Smooth muscle cell (in vitro differentiated cells): ENCODE data around the gene MYH9. TPM values are rescaled to one million over a fixed set of nuclear protein-coding genes. Genes with fewer than 3 reads are reported as not detected.
"Not testable (repeated sequence)": the region's sequence is repeated elsewhere in the genome, so short reads cannot be mapped to it uniquely, and the experiment has no call there.

Source experiments
- DNase-seq: peaks from one replicate; lab custom pipeline; 2025; ENCODE audit not compliant: unreplicated experiment; lab: John Stamatoyannopoulos, UW
- H2AFZ ChIP-seq: fragments of 200-600 bp; sonication (generic); 2 replicates; pipeline ENCODE4 v1.6.0; 2016; ENCODE audit warnings: antibody characterized with exemption, low read depth, mild to moderate bottlenecking
- H3F3A ChIP-seq: fragments of 200-600 bp; sonication (generic); 2 replicates; pipeline ENCODE4 v1.6.0; 2017; ENCODE audit warnings: antibody characterized with exemption, low read depth
- H3K27ac ChIP-seq: fragments of 200-600 bp; sonication (generic); 2 replicates; pipeline ENCODE4 v1.5.1; 2016; ENCODE audit warnings: low read depth, mild to moderate bottlenecking
- H3K27me3 ChIP-seq: fragments of 200-600 bp; sonication (generic); 2 replicates; pipeline ENCODE4 v1.6.1; 2016; ENCODE audit warnings: low read depth, mild to moderate bottlenecking
- H3K36me3 ChIP-seq: fragments of 200-600 bp; sonication (generic); 2 replicates; pipeline ENCODE4 v1.5.1; 2016; ENCODE audit warnings: low read depth
- H3K4me1 ChIP-seq: fragments of 200-600 bp; sonication (generic); 2 replicates; pipeline ENCODE4 v1.5.1; 2016; ENCODE audit warnings: low read depth
- H3K4me2 ChIP-seq: fragments of 200-600 bp; sonication (generic); 2 replicates; pipeline ENCODE4 v1.6.0; 2016; ENCODE audit warnings: mild to moderate bottlenecking
- H3K4me3 ChIP-seq: fragments of 200-600 bp; sonication (generic); 2 replicates; pipeline ENCODE4 v1.5.1; 2016; ENCODE audit warnings: mild to moderate bottlenecking
- H3K79me2 ChIP-seq: fragments of 200-600 bp; sonication (generic); 2 replicates; pipeline ENCODE4 v1.6.0; 2016; ENCODE audit warnings: low read depth, mild to moderate bottlenecking
- H3K9ac ChIP-seq: fragments of 200-600 bp; sonication (generic); 2 replicates; pipeline ENCODE4 v1.6.0; 2016; ENCODE audit warnings: low read depth
- H3K9me3 ChIP-seq: fragments of 200-600 bp; sonication (generic); replicated peaks from 2 replicates; pipeline ENCODE4 v1.5.1; 2016; ENCODE audit warnings: low read depth
- H4K20me1 ChIP-seq: fragments of 200-600 bp; sonication (generic); 2 replicates; pipeline ENCODE4 v1.6.0; 2016; ENCODE audit warnings: low read depth
- CTCF ChIP-seq: fragments of 200-600 bp; sonication (generic); IDR thresholded peaks from 2 replicates; pipeline ENCODE4 v1.5.1; 2017; ENCODE audit warnings: borderline replicate concordance, mild to moderate bottlenecking, antibody characterized with exemption; ENCODE audit not compliant: insufficient read depth, poor library complexity, severe bottlenecking
- WGBS: methylation state at CpG from one replicate; pipeline ENCODE4 v1.1.7; 2016; ENCODE audit warnings: low lambda C conversion rate; 5-methylcytosine and 5-hydroxymethylcytosine counted together
- polyA plus RNA-seq: library from polyadenylated mRNA; unstranded; fragments of >200 nt; fragmentation: Nextera tagmentation; extraction: Ambion mirVana; gene quantifications from 2 replicates; pipeline ENCODE4 v1.2.1, GENCODE V29; 2016
- total RNA-seq: library from RNA; depleted of rRNA; stranded (reverse); fragments of >200 nt; gene quantifications from 2 replicates; pipeline ENCODE4 v1.2.3, GENCODE V29; 2014

The MYH9 gene
- total and polyA plus RNA-seq, 2 experiments from 2014 or later: 350 to 361 TPM

GRCh38 chr22:36279219-36279666 is 108.5 kb downstream of the MYH9 start:
- no peak for TF ChIP-seq CTCF
- Histone ChIP-seq H3K27ac (no peak overlapping the region), H3F3A (peaks cover 48% of the 10 kb centered on the region), H3K4me1 (no peaks in the 10 kb centered on the region), H3K27me3 (no peaks in the 10 kb centered on the region), H3K9me3 (no peaks in the 10 kb centered on the region), H3K79me2 (no peaks in the 10 kb centered on the region), H4K20me1 (peaks cover 57% of the 10 kb centered on the region), H3K9ac (no peak overlapping the region), H3K4me2 (no peak overlapping the region), H3K4me3 (no peak overlapping the region), H3K36me3 (peaks cover 14% of the 10 kb centered on the region), H2AFZ (no peak overlapping the region)
- WGBS: 84% methylated on average over 8 of the region's 8 CpGs
- DNase-seq: no peak

GRCh38 chr22:36277482-36278291 is 110.1 kb downstream of the MYH9 start:
- no peaks in the 10 kb centered on the region for H3K9me3 ChIP-seq
- peak; percentile 50 for TF ChIP-seq CTCF
- no peak overlapping the region for H3K27ac ChIP-seq
- 40% methylated on average over 17 of the region's 18 CpGs for WGBS
- peaks cover 41% of the 10 kb centered on the region for H4K20me1 ChIP-seq
- no peaks in the 10 kb centered on the region for H3K27me3 ChIP-seq
- H2AFZ ChIP-seq: no peak overlapping the region
- no peak overlapping the region for H3K4me2 ChIP-seq
- H3K9ac ChIP-seq: no peak overlapping the region
- H3F3A ChIP-seq: peaks cover 37% of the 10 kb centered on the region
- no peak overlapping the region for H3K4me3 ChIP-seq
- no peaks in the 10 kb centered on the region for H3K79me2 ChIP-seq
- no peaks in the 10 kb centered on the region for H3K4me1 ChIP-seq
- DNase-seq: no peak
- H3K36me3 ChIP-seq: peaks cover 14% of the 10 kb centered on the region

GRCh38 chr22:36274531-36274930 is 113.2 kb downstream of the MYH9 start:
- H3K4me2 ChIP-seq: no peak overlapping the region
- H3K4me3 ChIP-seq: no peak overlapping the region
- 92% methylated on average over 5 of the region's 5 CpGs for WGBS
- H3F3A ChIP-seq: peaks cover 11% of the 10 kb centered on the region
- H3K9me3 ChIP-seq: no peaks in the 10 kb centered on the region
- no peak for DNase-seq
- H3K36me3 ChIP-seq: no peaks in the 10 kb centered on the region
- H3K27me3 ChIP-seq: no peaks in the 10 kb centered on the region
- H3K9ac ChIP-seq: no peak overlapping the region
- H3K4me1 ChIP-seq: no peaks in the 10 kb centered on the region
- no peak overlapping the region for H3K27ac ChIP-seq
- no peaks in the 10 kb centered on the region for H3K79me2 ChIP-seq
- H4K20me1 ChIP-seq: peaks cover 12% of the 10 kb centered on the region
- H2AFZ ChIP-seq: no peak overlapping the region
- TF ChIP-seq CTCF: no peak

- not testable (repeated sequence) for H2AFZ ChIP-seq, H3K4me2 ChIP-seq, H3K36me3 ChIP-seq, H3K4me1 ChIP-seq, H3K9ac ChIP-seq, H3K27ac ChIP-seq, H3K9me3 ChIP-seq, H3K27me3 ChIP-seq, H4K20me1 ChIP-seq, H3F3A ChIP-seq, DNase-seq, H3K4me3 ChIP-seq, H3K79me2 ChIP-seq
- WGBS: 91% methylated on average over 5 of the region's 5 CpGs
Observed at GRCh38 chr22:36271951-36272350, 115.8 kb downstream of the MYH9 start.

GRCh38 chr22:36271231-36271630 is 116.5 kb downstream of the MYH9 start:
- not testable (repeated sequence) for H3K4me2 ChIP-seq, H4K20me1 ChIP-seq, H3K4me3 ChIP-seq, H3K9me3 ChIP-seq, H3K27me3 ChIP-seq, H3K79me2 ChIP-seq, H3K4me1 ChIP-seq, H3F3A ChIP-seq, H3K36me3 ChIP-seq, H2AFZ ChIP-seq, H3K9ac ChIP-seq, DNase-seq, H3K27ac ChIP-seq
- WGBS: 92% methylated on average over 7 of the region's 7 CpGs
